Measurements from ENCODE around the gene SLAMF8.

Gene SLAMF8

GRCh38 chr1:159795534-159795933 lies 31.1 kb upstream of the SLAMF8 start:
- no peak overlapping the region for H3K4me3 ChIP-seq (ENCODE audit: low read length)
- no peak overlapping the region for H3K9ac ChIP-seq (ENCODE audit: low read length)
- H3K27me3 ChIP-seq (ENCODE audit: control insufficient read depth, insufficient read depth, low read length), result no peaks in the 10 kb centered on the region
- H3K9me3 ChIP-seq (ENCODE audit: control insufficient read depth, low read depth, low read length), result no peaks in the 10 kb centered on the region
- H3K27ac ChIP-seq (ENCODE audit: low read length), result no peak overlapping the region
- no peaks in the 10 kb centered on the region for H3K36me3 ChIP-seq (ENCODE audit: control insufficient read depth, low read depth, low read length)
- no peaks in the 10 kb centered on the region for H3K4me1 ChIP-seq (ENCODE audit: control insufficient read depth, low read depth, low read length)

DNA sequence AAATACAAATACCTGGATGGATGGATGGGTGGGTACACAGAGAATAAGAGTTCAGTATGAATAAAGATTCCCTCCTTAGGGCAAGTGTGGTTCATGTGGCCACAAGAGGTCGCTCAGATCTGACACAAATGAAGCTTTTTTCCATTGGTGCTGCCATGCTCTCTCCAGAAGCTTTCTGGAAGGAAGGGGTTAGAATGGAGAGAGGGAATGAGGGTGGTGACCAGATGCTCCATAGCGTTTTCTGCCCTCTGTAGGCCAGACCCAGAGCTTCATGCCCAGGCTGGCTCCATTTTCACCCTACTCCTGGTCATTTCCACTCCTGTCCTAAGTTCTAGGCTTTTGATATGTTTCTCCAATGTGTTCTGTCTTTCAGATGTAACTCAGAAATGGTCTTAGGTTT lies 27.8 kb upstream of the SLAMF8 start:
- no peaks in the 10 kb centered on the region for H3K4me1 ChIP-seq (ENCODE audit: control insufficient read depth, low read depth, low read length)
- H3K27me3 ChIP-seq (ENCODE audit: control insufficient read depth, insufficient read depth, low read length), result no peaks in the 10 kb centered on the region
- no peaks in the 10 kb centered on the region for H3K9me3 ChIP-seq (ENCODE audit: control insufficient read depth, low read depth, low read length)
- H3K27ac ChIP-seq (ENCODE audit: low read length), result no peak overlapping the region
- H3K4me3 ChIP-seq (ENCODE audit: low read length), result no peak overlapping the region
- H3K36me3 ChIP-seq (ENCODE audit: control insufficient read depth, low read depth, low read length), result no peaks in the 10 kb centered on the region
- no peak overlapping the region for H3K9ac ChIP-seq (ENCODE audit: low read length)

GRCh38 chr1:159799446-159799985 lies 27.2 kb upstream of the SLAMF8 start:
- Histone ChIP-seq H3K4me3 (ENCODE audit: low read length) (no peak overlapping the region), H3K9ac (ENCODE audit: low read length) (no peak overlapping the region), H3K9me3 (ENCODE audit: control insufficient read depth, low read depth, low read length) (no peaks in the 10 kb centered on the region), H3K4me1 (ENCODE audit: control insufficient read depth, low read depth, low read length) (no peaks in the 10 kb centered on the region), H3K27me3 (ENCODE audit: control insufficient read depth, insufficient read depth, low read length) (no peaks in the 10 kb centered on the region), H3K27ac (ENCODE audit: low read length) (no peak overlapping the region), H3K36me3 (ENCODE audit: control insufficient read depth, low read depth, low read length) (no peaks in the 10 kb centered on the region)

DNA sequence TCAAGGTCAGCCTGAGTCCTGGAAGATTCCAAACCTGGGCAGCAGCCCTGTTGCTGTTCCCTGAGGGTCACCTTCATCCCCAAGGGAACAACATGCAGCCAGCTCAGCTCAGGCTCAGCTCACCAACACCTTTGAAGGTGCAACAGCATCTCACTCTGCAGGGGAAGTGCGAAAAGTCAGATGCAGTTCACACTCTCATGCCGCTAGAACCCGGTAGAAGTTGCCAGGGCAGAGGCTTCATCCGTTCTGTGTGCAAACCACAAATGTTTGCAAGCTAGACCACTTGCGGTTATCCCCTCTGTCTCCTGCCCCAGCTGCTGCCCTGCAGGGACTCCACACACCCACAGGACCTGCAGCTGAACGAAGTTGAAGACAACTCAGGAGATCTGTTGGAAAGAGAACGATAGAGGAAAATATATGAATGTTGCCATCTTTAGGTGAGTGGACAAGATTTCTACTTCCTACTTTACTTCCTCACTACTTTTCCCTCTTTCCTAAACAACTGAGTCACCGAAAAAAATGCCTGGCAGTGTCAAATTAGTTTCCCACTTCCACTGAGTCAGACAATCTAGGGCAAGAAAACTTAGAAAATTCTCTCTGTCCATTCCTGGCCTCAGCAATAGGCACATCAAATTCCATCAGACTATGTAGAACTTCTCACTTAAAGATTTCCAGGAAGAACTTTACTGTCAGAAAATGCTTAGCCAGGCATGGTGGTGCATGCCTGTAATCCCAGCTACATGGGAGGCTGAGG lies 26.3 kb upstream of the SLAMF8 start:
- Histone ChIP-seq H3K27ac (ENCODE audit: low read length) (no peak overlapping the region), H3K36me3 (ENCODE audit: control insufficient read depth, low read depth, low read length) (no peaks in the 10 kb centered on the region), H3K4me1 (ENCODE audit: control insufficient read depth, low read depth, low read length) (no peaks in the 10 kb centered on the region), H3K4me3 (ENCODE audit: low read length) (no peak overlapping the region), H3K9me3 (ENCODE audit: control insufficient read depth, low read depth, low read length) (no peaks in the 10 kb centered on the region), H3K27me3 (ENCODE audit: control insufficient read depth, insufficient read depth, low read length) (no peaks in the 10 kb centered on the region), H3K9ac (ENCODE audit: low read length) (no peak overlapping the region)

DNA sequence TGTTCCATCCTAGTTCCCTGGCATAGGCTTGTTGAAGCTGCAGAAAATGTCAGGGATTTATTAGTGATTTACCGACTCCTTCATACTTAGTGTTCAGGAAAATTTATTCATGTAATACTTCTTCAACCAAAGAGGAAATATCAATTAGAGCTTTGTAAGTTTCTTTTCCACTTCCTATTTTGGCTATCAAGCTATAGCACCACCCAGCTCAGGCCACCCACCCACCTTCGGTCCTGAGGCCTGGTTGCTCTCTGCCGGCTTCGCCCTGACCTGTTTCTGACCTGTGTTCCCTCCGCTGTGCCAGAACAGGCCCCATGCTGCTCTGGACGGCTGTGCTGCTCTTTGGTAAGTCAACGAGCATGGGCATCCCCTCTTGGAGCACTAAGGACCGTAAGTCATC lies 24.6 kb upstream of the SLAMF8 start, which contains the start of gene FCRL6:
Gene FCRL6, plus strand, starts transcription at position 250 of the 400 bp plus-strand sequence. Its CDS starts 65 bp downstream, at position 315.
- Histone ChIP-seq H3K27me3 (ENCODE audit: control insufficient read depth, insufficient read depth, low read length) (no peaks in the 10 kb centered on the region), H3K4me3 (ENCODE audit: low read length) (no peak within 1 kb of the TSS), H3K4me1 (ENCODE audit: control insufficient read depth, low read depth, low read length) (no peaks in the 10 kb centered on the region), H3K9ac (ENCODE audit: low read length) (no peak within 1 kb of the TSS), H3K36me3 (ENCODE audit: control insufficient read depth, low read depth, low read length) (no peaks in the 10 kb centered on the region), H3K27ac (ENCODE audit: low read length) (no peak within 1 kb of the TSS), H3K9me3 (ENCODE audit: control insufficient read depth, low read depth, low read length) (no peaks in the 10 kb centered on the region)

GRCh38 chr1:159803956-159804689 lies 22.6 kb upstream of the SLAMF8 start:
- H3K36me3 ChIP-seq (ENCODE audit: control insufficient read depth, low read depth, low read length), result no peaks in the 10 kb centered on the region
- no peak overlapping the region for H3K9ac ChIP-seq (ENCODE audit: low read length)
- no peaks in the 10 kb centered on the region for H3K27me3 ChIP-seq (ENCODE audit: control insufficient read depth, insufficient read depth, low read length)
- H3K9me3 ChIP-seq (ENCODE audit: control insufficient read depth, low read depth, low read length), result no peaks in the 10 kb centered on the region
- H3K27ac ChIP-seq (ENCODE audit: low read length), result no peak overlapping the region
- H3K4me3 ChIP-seq (ENCODE audit: low read length), result no peak overlapping the region
- no peaks in the 10 kb centered on the region for H3K4me1 ChIP-seq (ENCODE audit: control insufficient read depth, low read depth, low read length)

- Histone ChIP-seq H3K9ac (ENCODE audit: low read length) (no peak overlapping the region), H3K27ac (ENCODE audit: low read length) (no peak overlapping the region), H3K4me1 (ENCODE audit: control insufficient read depth, low read depth, low read length) (no peaks in the 10 kb centered on the region), H3K4me3 (ENCODE audit: low read length) (no peak overlapping the region), H3K27me3 (ENCODE audit: control insufficient read depth, insufficient read depth, low read length) (no peaks in the 10 kb centered on the region), H3K9me3 (ENCODE audit: control insufficient read depth, low read depth, low read length) (no peaks in the 10 kb centered on the region), H3K36me3 (ENCODE audit: control insufficient read depth, low read depth, low read length) (no peaks in the 10 kb centered on the region)
Measured at GRCh38 chr1:159804924-159805323, 21.7 kb upstream of the SLAMF8 start.

- Histone ChIP-seq H3K4me1 (ENCODE audit: control insufficient read depth, low read depth, low read length) (peaks cover 4% of the 10 kb centered on the region), H3K4me3 (ENCODE audit: low read length) (no peak overlapping the region), H3K9me3 (ENCODE audit: control insufficient read depth, low read depth, low read length) (no peaks in the 10 kb centered on the region), H3K27ac (ENCODE audit: low read length) (no peak overlapping the region), H3K36me3 (ENCODE audit: control insufficient read depth, low read depth, low read length) (no peaks in the 10 kb centered on the region), H3K27me3 (ENCODE audit: control insufficient read depth, insufficient read depth, low read length) (no peaks in the 10 kb centered on the region), H3K9ac (ENCODE audit: low read length) (no peak overlapping the region)
Measured at GRCh38 chr1:159815926-159816325, 10.7 kb upstream of the SLAMF8 start.

- no peak overlapping the region for H3K27ac ChIP-seq (ENCODE audit: low read length)
- no peaks in the 10 kb centered on the region for H3K36me3 ChIP-seq (ENCODE audit: control insufficient read depth, low read depth, low read length)
- H3K27me3 ChIP-seq (ENCODE audit: control insufficient read depth, insufficient read depth, low read length), result no peaks in the 10 kb centered on the region
- peaks cover 4% of the 10 kb centered on the region for H3K4me1 ChIP-seq (ENCODE audit: control insufficient read depth, low read depth, low read length)
- H3K4me3 ChIP-seq (ENCODE audit: low read length), result no peak overlapping the region
- no peak overlapping the region for H3K9ac ChIP-seq (ENCODE audit: low read length)
- H3K9me3 ChIP-seq (ENCODE audit: control insufficient read depth, low read depth, low read length), result no peaks in the 10 kb centered on the region
Measured at GRCh38 chr1:159817276-159818041, 9.2 kb upstream of the SLAMF8 start.

DNA sequence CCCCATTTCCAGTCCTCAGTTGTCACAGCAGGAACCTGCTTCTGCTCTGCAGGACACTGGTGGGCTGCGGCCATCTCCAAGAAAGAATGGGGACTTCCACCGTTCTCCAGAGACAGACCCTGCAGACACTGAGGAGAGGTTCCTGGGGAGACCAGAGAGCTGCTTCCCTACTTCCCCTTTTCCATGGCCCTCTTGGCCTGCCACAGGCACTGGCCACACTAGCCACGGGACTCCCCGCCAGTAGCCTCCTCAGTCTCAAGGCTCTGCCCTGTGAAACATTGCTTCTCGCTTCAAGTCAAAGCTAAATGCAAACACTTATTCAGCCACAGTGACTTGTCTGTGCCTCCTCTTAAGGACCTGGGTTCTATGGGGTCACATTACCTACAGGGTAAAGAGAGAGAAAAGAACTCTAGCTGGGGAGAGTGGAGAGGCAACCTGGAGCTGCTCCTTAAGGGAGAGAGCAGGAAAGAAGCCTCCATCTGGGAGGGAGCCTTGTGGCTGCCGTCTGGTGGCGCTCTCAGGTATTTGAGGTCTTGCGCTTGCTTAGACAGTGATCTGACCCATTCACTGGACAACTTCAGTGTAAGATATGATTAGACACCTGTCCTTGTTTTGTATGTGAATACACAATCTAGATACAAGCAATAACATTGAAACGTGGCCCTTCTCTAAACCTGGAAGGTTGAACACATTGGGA lies 5.4 kb upstream of the SLAMF8 start:
- H3K27ac ChIP-seq (ENCODE audit: low read length), result no peak overlapping the region
- H3K9ac ChIP-seq (ENCODE audit: low read length), result no peak overlapping the region

DNA sequence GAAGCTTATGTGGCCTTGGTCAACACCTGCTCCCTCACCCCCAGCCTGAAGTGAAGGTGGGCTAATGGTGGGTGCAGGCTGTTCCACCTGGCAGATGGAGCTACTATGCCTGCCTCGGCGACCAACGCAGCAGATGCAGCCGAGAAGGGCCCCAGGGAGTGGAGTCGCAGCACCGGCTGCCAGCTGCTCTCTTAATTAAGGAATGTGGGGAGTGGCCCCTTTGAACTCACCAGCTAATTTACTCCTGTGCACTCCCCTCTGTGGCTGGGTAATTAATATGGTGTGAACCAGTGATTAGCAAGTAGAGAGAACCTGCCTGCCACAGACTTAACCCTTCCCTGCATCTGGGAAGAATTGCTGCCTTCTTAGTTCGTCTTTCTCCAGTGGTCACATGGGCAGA lies 3.3 kb upstream of the SLAMF8 start:
- H3K4me1 ChIP-seq (ENCODE audit: control insufficient read depth, low read depth, low read length), result peaks cover 1% of the 10 kb centered on the region
- H3K4me3 ChIP-seq (ENCODE audit: low read length), result no peak overlapping the region
- no peaks in the 10 kb centered on the region for H3K36me3 ChIP-seq (ENCODE audit: control insufficient read depth, low read depth, low read length)
- H3K9me3 ChIP-seq (ENCODE audit: control insufficient read depth, low read depth, low read length), result no peaks in the 10 kb centered on the region
- no peak overlapping the region for H3K27ac ChIP-seq (ENCODE audit: low read length)
- H3K27me3 ChIP-seq (ENCODE audit: control insufficient read depth, insufficient read depth, low read length), result no peaks in the 10 kb centered on the region
- no peak overlapping the region for H3K9ac ChIP-seq (ENCODE audit: low read length)

More for the DNA sequence above, 5.4 kb upstream of the SLAMF8 start:
- H3K4me1 ChIP-seq (ENCODE audit: control insufficient read depth, low read depth, low read length), result peaks cover 4% of the 10 kb centered on the region
- no peaks in the 10 kb centered on the region for H3K36me3 ChIP-seq (ENCODE audit: control insufficient read depth, low read depth, low read length)
- no peaks in the 10 kb centered on the region for H3K27me3 ChIP-seq (ENCODE audit: control insufficient read depth, insufficient read depth, low read length)
- no peak overlapping the region for H3K4me3 ChIP-seq (ENCODE audit: low read length)
- no peaks in the 10 kb centered on the region for H3K9me3 ChIP-seq (ENCODE audit: control insufficient read depth, low read depth, low read length)

All from iPS-18a (cell line).